Measurements from ENCODE around the gene SLC8A3. TPM values are rescaled to one million over a fixed set of nuclear protein-coding genes. Genes with fewer than 3 reads are reported as not detected.

The SLC8A3 gene
- total RNA-seq, 1 experiment from 2014 or later, result not detected

DNA sequence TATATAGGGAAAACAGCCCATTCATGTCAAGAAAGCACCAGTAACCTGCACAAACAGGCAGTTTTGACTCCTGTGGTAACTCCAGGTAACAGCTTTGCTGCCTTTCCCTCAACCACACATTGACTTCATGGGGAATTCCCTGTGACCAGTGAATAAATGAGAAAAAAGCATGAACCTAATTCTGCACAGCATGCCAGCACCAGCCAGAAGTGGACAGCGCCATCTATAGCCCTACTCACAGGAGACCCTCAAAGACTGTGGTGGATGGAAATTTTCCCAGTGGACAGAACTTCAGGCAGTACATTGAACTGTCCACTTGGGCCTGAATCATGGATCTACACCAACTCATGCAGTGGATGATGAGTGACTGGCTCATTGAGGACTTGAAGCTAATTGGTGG, 152.1 kb downstream of the SLC8A3 start:
- POLR2A ChIA-PET, result no interaction called here
- Histone ChIP-seq H3K4me1 (ENCODE audit: control insufficient read depth in 1 of 2, insufficient read depth in 2 of 2, low read length in 2 of 2) (peaks cover 7 to 8% of the 10 kb centered on the region in 2 experiments; a peak in 3 of 4 replicates), H3K4me2 (ENCODE audit: low read length) (no peak overlapping the region), H3K27me3 (ENCODE audit: insufficient read depth, low read length) (peaks cover 30% of the 10 kb centered on the region), H2AFZ (ENCODE audit: low read depth, low read length, poor library complexity, severe bottlenecking) (no peak overlapping the region), H3K27ac (ENCODE audit: low read depth, low read length) (no peak overlapping the region), H3K9me2 (ENCODE audit: insufficient read depth) (no peaks in the 10 kb centered on the region), H3K9me3 (ENCODE audit: control insufficient read depth in 1 of 2, insufficient read depth in 1 of 2, low read depth in 1 of 2, low read length in 2 of 2) (no peaks in the 10 kb centered on the region), H4K20me1 (ENCODE audit: insufficient read depth) (no peaks in the 10 kb centered on the region), H3K9ac (ENCODE audit: low read length) (no peak overlapping the region), H3K36me3 (ENCODE audit: control insufficient read depth in 1 of 2, insufficient read depth in 2 of 2, low read length in 2 of 2) (no peaks in the 10 kb centered on the region), H3K79me2 (ENCODE audit: insufficient read depth, low read length) (no peaks in the 10 kb centered on the region), H3K4me3 (replicated peaks in 1 of 2; ENCODE audit: low read depth in 1 of 2, low read length in 2 of 2) (no peak overlapping the region)
- RAD21 ChIA-PET (ENCODE audit: low non-redundant PET in 1 of 2, low total read pairs in 2 of 2, uncharacterized antibody in 2 of 2, unreplicated experiment in 2 of 2), result no interaction called here
- DNase-seq (ENCODE audit: low read depth, low spot score), result no peak
- peak; percentile 57 for ATAC-seq
- no TSS peak for BruUV-seq (replicated peaks)
- intact Hi-C loops (cut with micrococcal nuclease), result no loop called here
- CTCF ChIA-PET, result interaction anchor here (1.1 kb wide), 1 partner anchor 9 kb away, joined by 3 read pairs; no protein-coding TSS in a partner anchor
- TF ChIP-seq, protein P1, sequence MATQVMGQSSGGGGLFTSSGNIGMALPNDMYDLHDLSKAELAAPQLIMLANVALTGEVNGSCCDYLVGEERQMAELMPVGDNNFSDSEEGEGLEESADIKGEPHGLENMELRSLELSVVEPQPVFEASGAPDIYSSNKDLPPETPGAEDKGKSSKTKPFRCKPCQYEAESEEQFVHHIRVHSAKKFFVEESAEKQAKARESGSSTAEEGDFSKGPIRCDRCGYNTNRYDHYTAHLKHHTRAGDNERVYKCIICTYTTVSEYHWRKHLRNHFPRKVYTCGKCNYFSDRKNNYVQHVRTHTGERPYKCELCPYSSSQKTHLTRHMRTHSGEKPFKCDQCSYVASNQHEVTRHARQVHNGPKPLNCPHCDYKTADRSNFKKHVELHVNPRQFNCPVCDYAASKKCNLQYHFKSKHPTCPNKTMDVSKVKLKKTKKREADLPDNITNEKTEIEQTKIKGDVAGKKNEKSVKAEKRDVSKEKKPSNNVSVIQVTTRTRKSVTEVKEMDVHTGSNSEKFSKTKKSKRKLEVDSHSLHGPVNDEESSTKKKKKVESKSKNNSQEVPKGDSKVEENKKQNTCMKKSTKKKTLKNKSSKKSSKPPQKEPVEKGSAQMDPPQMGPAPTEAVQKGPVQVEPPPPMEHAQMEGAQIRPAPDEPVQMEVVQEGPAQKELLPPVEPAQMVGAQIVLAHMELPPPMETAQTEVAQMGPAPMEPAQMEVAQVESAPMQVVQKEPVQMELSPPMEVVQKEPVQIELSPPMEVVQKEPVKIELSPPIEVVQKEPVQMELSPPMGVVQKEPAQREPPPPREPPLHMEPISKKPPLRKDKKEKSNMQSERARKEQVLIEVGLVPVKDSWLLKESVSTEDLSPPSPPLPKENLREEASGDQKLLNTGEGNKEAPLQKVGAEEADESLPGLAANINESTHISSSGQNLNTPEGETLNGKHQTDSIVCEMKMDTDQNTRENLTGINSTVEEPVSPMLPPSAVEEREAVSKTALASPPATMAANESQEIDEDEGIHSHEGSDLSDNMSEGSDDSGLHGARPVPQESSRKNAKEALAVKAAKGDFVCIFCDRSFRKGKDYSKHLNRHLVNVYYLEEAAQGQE (IDR thresholded peaks at IDR 0.05; ENCODE audit: low read depth), result peak; percentile 46
- TF ChIP-seq EGR1 (IDR thresholded peaks at IDR 0.05; ENCODE audit: low read depth), result no peak
- TF ChIP-seq RAD21 (IDR thresholded peaks at IDR 0.05; ENCODE audit: low read depth), result peak; percentile 18; the same call in 1 of the 2 replicates
- TF ChIP-seq POLR2AphosphoS5 (IDR thresholded peaks at IDR 0.05; ENCODE audit: low read depth, low read length), result no peak
- TF ChIP-seq ZNF274 (IDR thresholded peaks at IDR 0.05; ENCODE audit: low read depth, low read length), result no peak
- TF ChIP-seq, protein P2, sequence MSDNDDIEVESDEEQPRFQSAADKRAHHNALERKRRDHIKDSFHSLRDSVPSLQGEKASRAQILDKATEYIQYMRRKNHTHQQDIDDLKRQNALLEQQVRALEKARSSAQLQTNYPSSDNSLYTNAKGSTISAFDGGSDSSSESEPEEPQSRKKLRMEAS (IDR thresholded peaks at IDR 0.05), result no peak
- TF ChIP-seq, protein P3, sequence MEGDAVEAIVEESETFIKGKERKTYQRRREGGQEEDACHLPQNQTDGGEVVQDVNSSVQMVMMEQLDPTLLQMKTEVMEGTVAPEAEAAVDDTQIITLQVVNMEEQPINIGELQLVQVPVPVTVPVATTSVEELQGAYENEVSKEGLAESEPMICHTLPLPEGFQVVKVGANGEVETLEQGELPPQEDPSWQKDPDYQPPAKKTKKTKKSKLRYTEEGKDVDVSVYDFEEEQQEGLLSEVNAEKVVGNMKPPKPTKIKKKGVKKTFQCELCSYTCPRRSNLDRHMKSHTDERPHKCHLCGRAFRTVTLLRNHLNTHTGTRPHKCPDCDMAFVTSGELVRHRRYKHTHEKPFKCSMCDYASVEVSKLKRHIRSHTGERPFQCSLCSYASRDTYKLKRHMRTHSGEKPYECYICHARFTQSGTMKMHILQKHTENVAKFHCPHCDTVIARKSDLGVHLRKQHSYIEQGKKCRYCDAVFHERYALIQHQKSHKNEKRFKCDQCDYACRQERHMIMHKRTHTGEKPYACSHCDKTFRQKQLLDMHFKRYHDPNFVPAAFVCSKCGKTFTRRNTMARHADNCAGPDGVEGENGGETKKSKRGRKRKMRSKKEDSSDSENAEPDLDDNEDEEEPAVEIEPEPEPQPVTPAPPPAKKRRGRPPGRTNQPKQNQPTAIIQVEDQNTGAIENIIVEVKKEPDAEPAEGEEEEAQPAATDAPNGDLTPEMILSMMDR (IDR thresholded peaks at IDR 0.05 in 2 of 3, conservative IDR thresholded peaks at IDR 0.05 in 1 of 3; ENCODE audit: borderline replicate concordance in 1 of 3, insufficient read depth in 1 of 3, low read depth in 2 of 3, low read length in 2 of 3), result 0 out of 6 replicates have a peak, but pooled peaks of 2 of the 3 experiments have one; percentile 12 to 13
